ENCODE results near the gene ZNF773. TPM values are rescaled to one million over a fixed set of nuclear protein-coding genes. Genes with fewer than 3 reads are reported as not detected.
"Not testable (repeated sequence)": the region's sequence is repeated elsewhere in the genome, so short reads cannot be mapped to it uniquely, and the experiment has no call there.

ZNF773 gene
- total RNA-seq, 1 donor from 2014 or later, result 4.6 TPM

- TF ChIP-seq CTCF (conservative IDR thresholded peaks at IDR 0.05; ENCODE audit: low read depth, low read length), result peak; percentile 10
- peak; percentile 27 for DNase-seq (ENCODE audit: low read depth)
- H3K4me3 ChIP-seq (ENCODE audit: low read depth, low read length), result peak within 1 kb of the TSS; percentile 83
These were observed 12.1 kb upstream of the ZNF773 start, which contains the start of gene ZNF419 for GRCh38 chr19:57487477-57488298. ZNF419 (plus strand) TSS chr19:57487750; CDS start chr19:57487951, 201 bp downstream.

- DNase-seq (ENCODE audit: low read depth), result not testable (repeated sequence)
- H3K4me3 ChIP-seq (ENCODE audit: low read depth, low read length), result peak overlapping the region; percentile 30
These were observed 11.5 kb upstream of the ZNF773 start for GRCh38 chr19:57488299-57488644.

- DNase-seq (ENCODE audit: low read depth); H3K4me3 ChIP-seq (ENCODE audit: low read depth, low read length): not testable (repeated sequence)
These were observed 432 bp upstream of the ZNF773 start for GRCh38 chr19:57499332-57499679.

- H3K4me3 ChIP-seq (ENCODE audit: low read depth, low read length), result peak overlapping the region; percentile 40
- DNase-seq (ENCODE audit: low read depth), result not testable (repeated sequence)
These were observed 662 bp downstream of the ZNF773 start for GRCh38 chr19:57500400-57500799.

- no peak overlapping the region for H3K4me3 ChIP-seq (ENCODE audit: low read depth, low read length)
- no peak for DNase-seq (ENCODE audit: low read depth)
- TF ChIP-seq CTCF (conservative IDR thresholded peaks at IDR 0.05; ENCODE audit: low read depth, low read length), result no peak
These were observed 6.4 kb downstream of the ZNF773 start for GRCh38 chr19:57506163-57506562.

DNA sequence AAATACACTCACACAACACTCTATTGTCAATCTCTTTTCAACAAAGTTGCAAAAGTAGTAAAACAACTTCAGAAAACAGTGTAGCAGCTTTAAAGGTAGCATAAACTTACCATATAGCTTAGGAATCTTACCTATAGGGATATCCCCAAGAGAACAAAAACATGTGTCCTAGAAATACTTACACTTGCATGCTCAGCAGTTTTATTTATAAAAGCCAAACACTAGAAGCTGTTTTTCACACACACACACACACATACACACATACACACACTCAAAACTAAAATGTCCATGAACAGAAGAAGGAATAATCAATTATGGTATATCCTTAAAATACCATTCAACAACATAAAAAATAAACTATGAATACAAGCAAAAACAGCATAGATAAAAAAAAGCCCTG lies 11.7 kb downstream of the ZNF773 start:
- TF ChIP-seq CTCF (conservative IDR thresholded peaks at IDR 0.05; ENCODE audit: low read depth, low read length), result no peak
- H3K4me3 ChIP-seq (ENCODE audit: low read depth, low read length), result no peak overlapping the region
- DNase-seq (ENCODE audit: low read depth), result no peak

GRCh38 chr19:57512845-57513244 lies 13.1 kb downstream of the ZNF773 start:
- DNase-seq (ENCODE audit: low read depth), result no peak
- no peak for TF ChIP-seq CTCF (conservative IDR thresholded peaks at IDR 0.05; ENCODE audit: low read depth, low read length)
- no peak overlapping the region for H3K4me3 ChIP-seq (ENCODE audit: low read depth, low read length)

DNA sequence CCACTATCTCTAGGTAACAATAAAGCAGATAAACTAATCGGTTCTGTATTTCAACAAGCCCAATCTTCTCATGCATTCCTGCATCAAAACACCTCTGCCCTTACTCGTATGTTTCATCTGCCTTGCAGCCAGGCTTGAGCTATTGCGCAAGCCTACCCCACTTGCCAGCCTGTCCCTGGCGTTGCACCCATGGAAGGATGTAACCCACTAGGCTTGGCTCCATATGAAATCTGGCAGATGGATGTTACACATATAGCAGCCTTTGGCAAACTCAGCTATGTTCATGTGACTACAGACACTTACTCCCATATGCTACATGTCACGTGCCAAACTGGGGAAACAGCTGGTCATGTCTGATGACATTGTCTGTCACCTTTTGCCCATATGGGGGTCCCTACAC lies 15.5 kb downstream of the ZNF773 start:
- no peak overlapping the region for H3K4me3 ChIP-seq (ENCODE audit: low read depth, low read length)
- TF ChIP-seq CTCF (conservative IDR thresholded peaks at IDR 0.05; ENCODE audit: low read depth, low read length), result no peak
- no peak for DNase-seq (ENCODE audit: low read depth)

GRCh38 chr19:57518021-57518420 lies 18.3 kb downstream of the ZNF773 start:
- H3K4me3 ChIP-seq (ENCODE audit: low read depth, low read length); DNase-seq (ENCODE audit: low read depth): not testable (repeated sequence)
